Ramos (cell line): ENCODE data around the gene TRIM49.
"Not testable (repeated sequence)": the region's sequence is repeated elsewhere in the genome, so short reads cannot be mapped to it uniquely, and the experiment has no call there.

Experiments
- in situ Hi-C: fragments of 300-500 bp; cut with MboI; formaldehyde crosslinking; loops from one replicate; pipeline ENCODE4 v1.14.3; 2022; ENCODE audit warnings: low sequenced_read_pairs; ENCODE audit not compliant: unreplicated experiment

TRIM49 gene

GRCh38 chr11:89808475-89808874 is at the start of gene TRIM49:
TSS of gene TRIM49 (minus strand) at chr11:89808575. CDS start at chr11:89804469, 4,106 bp downstream.
- in situ Hi-C loops, result not testable (repeated sequence)

- in situ Hi-C loops, result not testable (repeated sequence)
These were observed 18.3 kb upstream of the TRIM49 start for GRCh38 chr11:89826694-89827093.

DNA sequence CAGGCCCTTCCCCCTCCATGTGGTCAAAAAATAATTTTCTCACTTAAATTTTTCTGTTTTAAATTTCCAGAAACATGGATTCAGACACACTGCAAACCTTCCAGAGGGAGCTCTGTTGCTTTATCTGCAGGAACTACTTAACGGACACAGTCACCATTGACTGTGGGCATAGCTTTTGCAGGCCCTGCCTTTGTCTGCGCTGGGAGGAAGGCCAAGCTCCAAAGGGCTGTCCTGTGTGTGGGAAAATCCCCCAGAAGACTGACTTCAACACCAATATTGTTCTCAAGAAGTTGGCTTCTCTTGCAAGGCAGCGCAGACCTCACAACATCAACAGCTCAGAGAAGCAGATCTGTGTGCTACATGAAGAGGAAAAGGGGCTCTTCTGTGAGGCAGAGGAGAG is 11.6 kb upstream of the TRIM49 start:
- in situ Hi-C loops, result not testable (repeated sequence)

DNA sequence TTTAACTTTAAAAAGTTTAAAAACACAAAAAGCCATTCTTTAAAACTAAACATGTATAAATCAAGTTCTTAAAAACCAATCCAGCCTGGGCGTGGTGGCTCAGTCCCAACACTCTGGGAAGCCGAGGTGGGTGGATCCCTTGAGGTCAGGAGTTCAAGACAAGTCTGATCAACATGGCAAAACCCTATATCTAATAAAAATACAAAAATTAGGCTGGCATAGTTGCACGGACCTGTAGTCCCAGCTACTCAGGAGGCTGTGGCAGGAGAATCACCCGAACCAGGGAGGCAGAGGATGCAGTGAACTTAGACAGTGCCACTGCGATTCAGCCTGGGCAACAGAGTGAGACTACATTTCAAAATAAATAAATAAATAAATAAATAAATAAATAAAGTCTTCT is 5.2 kb upstream of the TRIM49 start:
- in situ Hi-C loops, result not testable (repeated sequence)

GRCh38 chr11:89787506-89788063 is 20.8 kb downstream of the TRIM49 start:
- in situ Hi-C loops, result not testable (repeated sequence)

DNA sequence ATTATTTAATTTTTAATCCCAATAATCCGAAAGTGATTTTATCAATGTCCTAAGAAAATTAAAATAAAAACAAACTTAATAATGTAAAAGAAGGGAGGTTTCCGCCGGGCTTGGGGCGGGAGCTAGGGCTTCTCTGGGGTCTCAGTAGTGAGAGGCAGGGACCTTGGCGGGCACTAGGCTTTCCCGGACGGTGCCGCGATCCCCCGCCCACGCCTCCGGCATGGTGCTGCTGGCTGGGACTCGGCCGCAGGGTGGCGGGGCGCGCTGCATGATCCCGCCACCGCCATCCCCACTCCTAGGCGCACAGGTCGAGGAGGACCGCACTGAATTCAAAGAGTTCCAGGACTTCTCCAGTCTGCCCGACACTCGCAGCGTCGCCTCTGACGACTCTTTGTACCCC is 22.6 kb downstream of the TRIM49 start:
- in situ Hi-C loops, result not testable (repeated sequence)

DNA sequence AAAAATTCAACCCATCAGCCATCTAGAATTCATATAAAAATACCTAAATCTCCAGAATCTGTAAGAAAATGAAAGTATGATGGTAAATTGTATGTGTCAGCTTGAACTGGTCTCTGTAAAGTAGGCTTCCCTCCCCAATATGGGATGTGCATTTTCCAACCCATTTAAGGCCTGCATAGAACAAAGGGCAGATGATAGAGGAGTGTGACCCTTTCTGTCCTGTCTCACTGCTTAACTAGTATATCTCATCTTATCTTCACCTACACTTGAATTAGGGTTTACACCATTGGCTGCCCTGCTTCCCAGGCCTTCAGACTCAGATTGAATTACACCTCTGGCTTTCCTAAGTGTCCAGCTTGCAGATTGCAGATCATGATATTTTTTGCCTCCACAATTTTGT is 57.6 kb downstream of the TRIM49 start:
- in situ Hi-C loops, result not testable (repeated sequence)
